Measurements from ENCODE around the gene GRAMD1A. TPM values are rescaled to one million over a fixed set of nuclear protein-coding genes. Genes with fewer than 3 reads are reported as not detected.

GRAMD1A gene
- polyA plus RNA-seq, 1 donor: 53.2 TPM

GRCh38 chr19:35065574-35065973 lies 65.5 kb downstream of the GRAMD1A start:
- H3K27ac ChIP-seq (ENCODE audit: low read length): no peak overlapping the region
- H3K36me3 ChIP-seq (ENCODE audit: control insufficient read depth, insufficient read depth, low read length): peaks cover 11% of the 10 kb centered on the region
- H3K4me3 ChIP-seq (ENCODE audit: low read length): no peak overlapping the region
- peaks cover 4% of the 10 kb centered on the region for H3K9me3 ChIP-seq (ENCODE audit: control insufficient read depth, low read depth, low read length)
- H3K4me1 ChIP-seq (ENCODE audit: control insufficient read depth, insufficient read depth, low read length): peaks cover 5% of the 10 kb centered on the region
- H3K27me3 ChIP-seq (ENCODE audit: control insufficient read depth, insufficient read depth, low read length): no peaks in the 10 kb centered on the region
- no CpG with 5 or more reads among the region's 10 CpGs for WGBS (ENCODE audit: insufficient coverage, low lambda C conversion rate)
- DNase-seq: no peak

- H3K27ac ChIP-seq (ENCODE audit: low read length): no peak overlapping the region
- peaks cover 6% of the 10 kb centered on the region for H3K36me3 ChIP-seq (ENCODE audit: control insufficient read depth, insufficient read depth, low read length)
- no peaks in the 10 kb centered on the region for H3K27me3 ChIP-seq (ENCODE audit: control insufficient read depth, insufficient read depth, low read length)
- no peak overlapping the region for H3K4me3 ChIP-seq (ENCODE audit: low read length)
- no peak for DNase-seq
- H3K9me3 ChIP-seq (ENCODE audit: control insufficient read depth, low read depth, low read length): peaks cover 7% of the 10 kb centered on the region
- H3K4me1 ChIP-seq (ENCODE audit: control insufficient read depth, insufficient read depth, low read length): peaks cover 5% of the 10 kb centered on the region
- WGBS (ENCODE audit: insufficient coverage, low lambda C conversion rate): 100% methylated on average over 1 of the region's 15 CpGs
Observed at GRCh38 chr19:35066121-35066520, 66.0 kb downstream of the GRAMD1A start.

- H3K27me3 ChIP-seq (ENCODE audit: control insufficient read depth, insufficient read depth, low read length): no peaks in the 10 kb centered on the region
- H3K9me3 ChIP-seq (ENCODE audit: control insufficient read depth, low read depth, low read length): peaks cover 7% of the 10 kb centered on the region
- H3K4me3 ChIP-seq (ENCODE audit: low read length): no peak overlapping the region
- H3K36me3 ChIP-seq (ENCODE audit: control insufficient read depth, insufficient read depth, low read length): peaks cover 6% of the 10 kb centered on the region
- no peak overlapping the region for H3K27ac ChIP-seq (ENCODE audit: low read length)
- H3K4me1 ChIP-seq (ENCODE audit: control insufficient read depth, insufficient read depth, low read length): peaks cover 5% of the 10 kb centered on the region
- peak; percentile 74 to 76 for DNase-seq
- 0% methylated on average over 1 of the region's 14 CpGs for WGBS (ENCODE audit: insufficient coverage, low lambda C conversion rate)
Observed at GRCh38 chr19:35066691-35067563, 66.8 kb downstream of the GRAMD1A start.

- Histone ChIP-seq H3K4me1 (ENCODE audit: control insufficient read depth, insufficient read depth, low read length) (peaks cover 5% of the 10 kb centered on the region), H3K27ac (ENCODE audit: low read length) (no peak overlapping the region), H3K9me3 (ENCODE audit: control insufficient read depth, low read depth, low read length) (peaks cover 7% of the 10 kb centered on the region), H3K36me3 (ENCODE audit: control insufficient read depth, insufficient read depth, low read length) (peaks cover 6% of the 10 kb centered on the region), H3K27me3 (ENCODE audit: control insufficient read depth, insufficient read depth, low read length) (no peaks in the 10 kb centered on the region), H3K4me3 (ENCODE audit: low read length) (no peak overlapping the region)
- no peak for DNase-seq
- WGBS (ENCODE audit: insufficient coverage, low lambda C conversion rate): 100% methylated on average over 1 of the region's 10 CpGs
Observed at GRCh38 chr19:35068941-35069634, 69.0 kb downstream of the GRAMD1A start.

GRCh38 chr19:35069696-35070095 lies 69.6 kb downstream of the GRAMD1A start:
- DNase-seq: no peak
- no CpG with 5 or more reads among the region's 1 CpG for WGBS (ENCODE audit: insufficient coverage, low lambda C conversion rate)
- H3K27me3 ChIP-seq (ENCODE audit: control insufficient read depth, insufficient read depth, low read length): no peaks in the 10 kb centered on the region

GRCh38 chr19:35070471-35070870 lies 70.3 kb downstream of the GRAMD1A start:
- Histone ChIP-seq H3K36me3 (ENCODE audit: control insufficient read depth, insufficient read depth, low read length) (peaks cover 5% of the 10 kb centered on the region), H3K4me3 (ENCODE audit: low read length) (no peak overlapping the region), H3K9me3 (ENCODE audit: control insufficient read depth, low read depth, low read length) (peaks cover 7% of the 10 kb centered on the region), H3K27ac (ENCODE audit: low read length) (no peak overlapping the region), H3K27me3 (ENCODE audit: control insufficient read depth, insufficient read depth, low read length) (no peaks in the 10 kb centered on the region), H3K4me1 (ENCODE audit: control insufficient read depth, insufficient read depth, low read length) (peaks cover 5% of the 10 kb centered on the region)
- DNase-seq: no peak
- no CpG with 5 or more reads among the region's 3 CpGs for WGBS (ENCODE audit: insufficient coverage, low lambda C conversion rate)

More at GRCh38 chr19:35069696-35070095, 69.6 kb downstream of the GRAMD1A start:
- H3K36me3 ChIP-seq (ENCODE audit: control insufficient read depth, insufficient read depth, low read length): peaks cover 6% of the 10 kb centered on the region
- no peak overlapping the region for H3K27ac ChIP-seq (ENCODE audit: low read length)
- no peak overlapping the region for H3K4me3 ChIP-seq (ENCODE audit: low read length)
- H3K4me1 ChIP-seq (ENCODE audit: control insufficient read depth, insufficient read depth, low read length): peaks cover 5% of the 10 kb centered on the region
- H3K9me3 ChIP-seq (ENCODE audit: control insufficient read depth, low read depth, low read length): peaks cover 7% of the 10 kb centered on the region

GRCh38 chr19:35073516-35073915 lies 73.4 kb downstream of the GRAMD1A start:
- Histone ChIP-seq H3K27me3 (ENCODE audit: control insufficient read depth, insufficient read depth, low read length) (no peaks in the 10 kb centered on the region), H3K27ac (ENCODE audit: low read length) (no peak overlapping the region), H3K4me1 (ENCODE audit: control insufficient read depth, insufficient read depth, low read length) (no peaks in the 10 kb centered on the region), H3K36me3 (ENCODE audit: control insufficient read depth, insufficient read depth, low read length) (no peaks in the 10 kb centered on the region), H3K4me3 (ENCODE audit: low read length) (no peak overlapping the region), H3K9me3 (ENCODE audit: control insufficient read depth, low read depth, low read length) (peaks cover 5% of the 10 kb centered on the region)
- DNase-seq: no peak
- no CpG with 5 or more reads among the region's 10 CpGs for WGBS (ENCODE audit: insufficient coverage, low lambda C conversion rate)

GRCh38 chr19:35073941-35074340 lies 73.8 kb downstream of the GRAMD1A start:
- DNase-seq: no peak
- WGBS (ENCODE audit: insufficient coverage, low lambda C conversion rate): no CpG with 5 or more reads among the region's 8 CpGs

GRCh38 chr19:35074426-35075201 lies 74.5 kb downstream of the GRAMD1A start:
- H3K4me1 ChIP-seq (ENCODE audit: control insufficient read depth, insufficient read depth, low read length): no peaks in the 10 kb centered on the region
- no peak for DNase-seq
- WGBS (ENCODE audit: insufficient coverage, low lambda C conversion rate): no CpG with 5 or more reads among the region's 21 CpGs
- H3K27me3 ChIP-seq (ENCODE audit: control insufficient read depth, insufficient read depth, low read length): no peaks in the 10 kb centered on the region
- peaks cover 5% of the 10 kb centered on the region for H3K9me3 ChIP-seq (ENCODE audit: control insufficient read depth, low read depth, low read length)
- H3K4me3 ChIP-seq (ENCODE audit: low read length): no peak overlapping the region
- no peaks in the 10 kb centered on the region for H3K36me3 ChIP-seq (ENCODE audit: control insufficient read depth, insufficient read depth, low read length)
- H3K27ac ChIP-seq (ENCODE audit: low read length): no peak overlapping the region

More at GRCh38 chr19:35073941-35074340, 73.8 kb downstream of the GRAMD1A start:
- Histone ChIP-seq H3K9me3 (ENCODE audit: control insufficient read depth, low read depth, low read length) (peaks cover 5% of the 10 kb centered on the region), H3K36me3 (ENCODE audit: control insufficient read depth, insufficient read depth, low read length) (no peaks in the 10 kb centered on the region), H3K4me3 (ENCODE audit: low read length) (no peak overlapping the region), H3K27ac (ENCODE audit: low read length) (no peak overlapping the region), H3K27me3 (ENCODE audit: control insufficient read depth, insufficient read depth, low read length) (no peaks in the 10 kb centered on the region), H3K4me1 (ENCODE audit: control insufficient read depth, insufficient read depth, low read length) (no peaks in the 10 kb centered on the region)

Measured in large intestine (tissue), 3 donors.